ENCODE measurements around the gene MYT1. TPM values are rescaled to one million over a fixed set of nuclear protein-coding genes. Genes with fewer than 3 reads are reported as not detected.

MYT1 gene
- total RNA-seq, 1 experiment from 2014 or later, result 7.1 TPM

GRCh38 chr20:64242797-64243475 lies 78.7 kb downstream of the MYT1 start:
- Histone ChIP-seq H3K27ac (ENCODE audit: low read depth, low read length) (no peak overlapping the region), H3K9me3 (ENCODE audit: control insufficient read depth in 1 of 2, insufficient read depth in 1 of 2, low read depth in 1 of 2, low read length in 2 of 2) (no peaks in the 10 kb centered on the region), H3K36me3 (ENCODE audit: control insufficient read depth in 1 of 2, insufficient read depth in 2 of 2, low read length in 2 of 2) (no peaks in the 10 kb centered on the region), H4K20me1 (ENCODE audit: insufficient read depth) (no peaks in the 10 kb centered on the region), H3K4me1 (ENCODE audit: control insufficient read depth in 1 of 2, insufficient read depth in 2 of 2, low read length in 2 of 2) (no peaks in the 10 kb centered on the region), H3K4me2 (ENCODE audit: low read length) (no peak overlapping the region), H3K27me3 (ENCODE audit: insufficient read depth, low read length) (no peaks in the 10 kb centered on the region), H3K9me2 (ENCODE audit: insufficient read depth) (no peaks in the 10 kb centered on the region), H3K9ac (ENCODE audit: low read length) (no peak overlapping the region), H3K4me3 (replicated peaks in 1 of 2; ENCODE audit: low read depth in 1 of 2, low read length in 2 of 2) (no peak overlapping the region), H2AFZ (ENCODE audit: low read depth, low read length, poor library complexity, severe bottlenecking) (no peak overlapping the region), H3K79me2 (ENCODE audit: insufficient read depth, low read length) (no peaks in the 10 kb centered on the region)
- ATAC-seq (no peak), DNase-seq (ENCODE audit: low read depth, low spot score) (no peak)
- ChIA-PET CTCF (no interaction called here), POLR2A (no interaction called here), RAD21 (ENCODE audit: low non-redundant PET in 1 of 2, low total read pairs in 2 of 2, uncharacterized antibody in 2 of 2, unreplicated experiment in 2 of 2) (no interaction called here)
- no peak for TF ChIP-seq POLR2A (IDR thresholded peaks at IDR 0.05; ENCODE audit: borderline replicate concordance, extremely low read depth, insufficient read depth, insufficient read length)
- TF ChIP-seq, protein P1, sequence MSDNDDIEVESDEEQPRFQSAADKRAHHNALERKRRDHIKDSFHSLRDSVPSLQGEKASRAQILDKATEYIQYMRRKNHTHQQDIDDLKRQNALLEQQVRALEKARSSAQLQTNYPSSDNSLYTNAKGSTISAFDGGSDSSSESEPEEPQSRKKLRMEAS (IDR thresholded peaks at IDR 0.05), result no peak
- TF ChIP-seq JUND (IDR thresholded peaks at IDR 0.05), result no peak
- no peak for TF ChIP-seq EZH2 (IDR thresholded peaks at IDR 0.05)
- no peak for TF ChIP-seq FOSL1 (IDR thresholded peaks at IDR 0.05; ENCODE audit: low read depth)
- no peak for TF ChIP-seq ZBTB33 (IDR thresholded peaks at IDR 0.05; ENCODE audit: extremely low read depth, insufficient replicate concordance, low read length)
- no peak for TF ChIP-seq CBX3 (IDR thresholded peaks at IDR 0.05; ENCODE audit: low read depth)
- TF ChIP-seq EZH2phosphoT487 (IDR thresholded peaks at IDR 0.05; ENCODE audit: borderline replicate concordance), result no peak
- no peak for TF ChIP-seq SIN3A (IDR thresholded peaks at IDR 0.05; ENCODE audit: low read depth)
- TF ChIP-seq SRF (IDR thresholded peaks at IDR 0.05; ENCODE audit: low read depth), result no peak
- TF ChIP-seq RAD21 (IDR thresholded peaks at IDR 0.05; ENCODE audit: low read depth), result no peak
- TF ChIP-seq ZNF274 (IDR thresholded peaks at IDR 0.05; ENCODE audit: low read depth, low read length), result no peak
- TF ChIP-seq, protein P2, sequence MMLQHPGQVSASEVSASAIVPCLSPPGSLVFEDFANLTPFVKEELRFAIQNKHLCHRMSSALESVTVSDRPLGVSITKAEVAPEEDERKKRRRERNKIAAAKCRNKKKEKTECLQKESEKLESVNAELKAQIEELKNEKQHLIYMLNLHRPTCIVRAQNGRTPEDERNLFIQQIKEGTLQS (IDR thresholded peaks at IDR 0.05), result no peak
- no peak for TF ChIP-seq CEBPB (IDR thresholded peaks at IDR 0.05; ENCODE audit: low read depth)
- no peak for TF ChIP-seq EGR1 (IDR thresholded peaks at IDR 0.05; ENCODE audit: low read depth)
- TF ChIP-seq CTCF (IDR thresholded peaks at IDR 0.05 in 2 of 3, conservative IDR thresholded peaks at IDR 0.05 in 1 of 3; ENCODE audit: borderline replicate concordance in 1 of 3, insufficient read depth in 1 of 3, low read depth in 2 of 3, low read length in 2 of 3), result no peak
- TF ChIP-seq YY1 (IDR thresholded peaks at IDR 0.05; ENCODE audit: extremely low read depth, insufficient replicate concordance, low read depth, low read length), result no peak
- intact Hi-C loops (cut with micrococcal nuclease), result no loop called here
- BruUV-seq (replicated peaks), result no TSS peak

All from HCT116 (cell line).